GM08714 (cell line): ENCODE results near the gene PRDM5.

ENCODE experiments used
- H3K4me3 ChIP-seq: fragments of 200-500 bp; sonication (Bioruptor generic); 2 replicates; pipeline ENCODE4 v1.5.1; 2014; ENCODE audit warnings: mild to moderate bottlenecking, low read length, inconsistent platforms
- ZNF274 ChIP-seq: IDR thresholded peaks from 2 replicates; pipeline ENCODE4 v1.6.1; 2012; ENCODE audit warnings: mild to moderate bottlenecking, low read depth, low read length

The PRDM5 gene

DNA sequence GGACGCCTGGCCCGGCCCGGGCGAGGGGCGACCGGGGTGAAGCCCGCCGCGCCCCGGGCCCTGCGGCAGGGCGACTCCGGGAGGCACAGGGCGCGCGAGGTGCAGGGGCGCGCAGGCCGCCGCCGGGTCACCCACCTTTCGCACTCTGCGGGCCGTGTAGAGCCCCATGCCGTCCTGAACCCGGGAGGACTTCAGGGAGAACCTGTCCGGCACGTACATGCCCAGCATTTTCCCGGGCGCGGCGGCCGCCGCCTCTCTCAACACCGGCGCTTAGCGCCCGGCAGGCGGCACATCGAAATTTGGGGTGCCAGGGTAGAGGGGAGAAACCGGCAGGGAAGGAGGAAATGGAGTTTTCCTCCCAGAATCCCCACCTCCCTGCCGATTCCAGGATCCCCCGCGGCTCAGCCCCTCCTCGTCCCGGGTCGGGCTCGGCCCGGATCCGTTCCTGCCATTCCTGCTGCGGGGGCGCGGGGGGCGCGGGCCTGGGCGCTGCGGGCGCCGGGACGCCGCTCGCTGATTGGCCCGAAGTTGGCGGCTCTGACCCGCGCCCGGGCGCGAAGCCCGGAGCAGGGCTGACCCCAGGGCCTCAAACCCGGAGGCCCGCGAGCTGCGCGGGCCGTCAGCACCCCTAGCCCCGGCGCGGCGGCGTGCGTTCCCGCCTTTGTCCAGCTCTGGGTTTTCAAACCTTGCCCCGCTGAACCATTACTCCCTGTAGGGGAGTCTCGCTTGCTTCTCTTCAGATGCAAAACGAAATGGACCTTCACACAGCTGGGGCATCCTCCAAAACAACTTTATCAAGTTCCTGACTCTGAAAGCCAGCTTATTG, at the start of gene PRDM5:
Gene PRDM5, minus strand, starts transcription at position 346 of the 826 bp plus-strand sequence. Its CDS starts 118 bp downstream, at position 228.
- peak within 1 kb of the TSS; percentile 6 for H3K4me3 ChIP-seq
- no peak for TF ChIP-seq ZNF274

DNA sequence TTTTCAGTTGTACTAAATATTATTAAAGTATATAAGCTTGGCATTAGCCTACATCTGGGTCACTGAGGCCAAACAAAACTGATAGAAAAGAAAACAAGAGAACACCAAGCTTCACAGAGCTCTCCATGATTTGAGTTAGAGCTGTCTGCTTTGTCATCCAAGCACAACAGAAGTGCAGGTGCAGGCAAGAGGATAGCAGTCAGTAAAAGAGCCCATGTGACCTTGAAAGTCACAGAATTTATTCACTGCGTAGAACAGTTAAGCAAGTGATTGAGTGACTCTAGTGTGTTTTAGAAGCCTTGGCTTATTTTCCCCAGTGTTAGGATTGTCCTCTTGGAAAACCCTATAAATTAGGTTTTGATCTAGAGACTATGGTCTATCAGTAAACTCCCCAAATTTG, 49.4 kb upstream of the PRDM5 start:
- H3K4me3 ChIP-seq: no peak overlapping the region
- no peak for TF ChIP-seq ZNF274

DNA sequence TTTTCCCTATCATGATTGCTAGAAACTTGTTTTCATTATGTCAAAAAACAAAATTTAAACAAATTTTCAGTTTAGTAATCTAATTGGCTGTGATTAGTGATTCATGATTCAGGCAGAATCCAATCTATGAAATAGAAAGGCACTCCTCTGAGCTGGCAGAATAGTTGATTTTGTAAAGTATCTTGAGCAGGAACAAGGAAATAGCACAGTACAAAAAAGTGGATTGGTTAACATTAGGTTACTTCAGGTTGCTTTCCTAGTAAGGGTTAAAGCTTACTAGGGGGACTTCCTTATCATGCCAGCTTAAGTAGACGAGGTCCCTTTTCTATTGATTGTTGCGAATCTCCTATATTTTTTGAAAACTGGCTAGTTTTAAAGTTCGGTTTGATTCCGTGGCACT, 43.4 kb upstream of the PRDM5 start:
- H3K4me3 ChIP-seq: no peak overlapping the region
- no peak for TF ChIP-seq ZNF274

DNA sequence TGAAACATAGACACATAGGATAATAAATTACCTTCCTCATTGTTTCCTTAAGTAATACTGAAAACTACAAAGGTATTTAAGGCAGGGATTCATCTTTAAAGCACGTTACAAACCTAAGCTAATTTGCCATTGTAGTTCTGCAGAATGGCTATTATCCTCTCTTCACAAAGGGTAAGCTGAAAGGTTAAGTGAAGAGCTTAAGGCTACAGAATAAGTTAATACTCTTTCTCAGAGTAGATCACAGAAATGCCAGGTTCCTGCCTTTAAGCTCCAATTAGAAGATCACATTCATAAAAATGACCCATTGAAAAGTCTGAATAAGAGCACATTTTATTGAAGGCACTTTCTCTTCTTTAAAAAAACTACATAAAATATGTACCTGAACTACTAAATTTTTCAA, 42.1 kb upstream of the PRDM5 start:
- H3K4me3 ChIP-seq: no peak overlapping the region
- TF ChIP-seq ZNF274: no peak

DNA sequence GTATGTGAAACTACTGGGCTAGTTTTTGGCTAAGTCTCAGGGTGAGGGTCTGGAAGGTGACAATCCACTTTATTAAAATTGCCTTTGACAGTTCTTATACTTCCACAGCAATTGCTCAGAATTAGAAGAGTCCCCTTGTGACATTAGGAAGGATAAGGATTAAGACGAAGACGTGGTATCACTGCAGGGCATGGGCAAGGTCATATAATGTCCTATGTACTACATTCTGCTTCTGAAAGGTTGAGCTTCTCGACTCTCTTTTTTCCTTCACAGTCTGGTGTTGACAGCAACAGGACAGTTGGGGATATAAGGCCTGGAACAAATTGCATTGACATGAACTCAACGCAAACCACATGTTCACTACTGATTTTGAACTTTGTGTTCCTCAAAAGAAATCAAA, 40.9 kb upstream of the PRDM5 start:
- no peak overlapping the region for H3K4me3 ChIP-seq
- no peak for TF ChIP-seq ZNF274

DNA sequence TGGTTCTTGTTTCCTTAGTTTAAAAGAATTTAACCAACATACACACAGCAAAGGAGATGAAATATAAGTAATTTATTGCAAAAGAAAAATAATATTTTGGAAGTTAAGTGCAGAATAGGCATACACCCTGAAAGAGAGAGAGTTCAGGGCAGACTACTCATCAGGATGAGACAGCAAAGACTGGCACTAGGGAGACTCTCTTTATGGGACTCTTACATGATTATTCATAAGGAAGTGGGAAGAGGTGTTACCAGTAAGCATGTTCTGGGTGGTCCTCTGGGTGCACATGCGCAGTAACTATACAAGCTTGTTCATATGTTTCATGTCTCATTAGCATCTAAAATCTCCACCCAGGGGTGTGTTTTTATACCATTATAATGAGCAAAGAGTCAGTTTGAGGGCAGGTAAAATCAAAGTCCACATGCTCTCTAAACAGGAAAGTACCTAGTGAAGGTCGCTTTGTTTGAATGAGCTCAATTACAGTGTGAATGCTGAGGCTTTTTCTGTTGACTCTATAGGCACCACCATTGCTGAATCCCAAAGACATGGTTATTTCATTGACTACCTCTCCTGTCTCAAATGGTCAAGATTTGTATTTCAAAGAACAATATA, 38.2 kb upstream of the PRDM5 start:
- no peak for TF ChIP-seq ZNF274

DNA sequence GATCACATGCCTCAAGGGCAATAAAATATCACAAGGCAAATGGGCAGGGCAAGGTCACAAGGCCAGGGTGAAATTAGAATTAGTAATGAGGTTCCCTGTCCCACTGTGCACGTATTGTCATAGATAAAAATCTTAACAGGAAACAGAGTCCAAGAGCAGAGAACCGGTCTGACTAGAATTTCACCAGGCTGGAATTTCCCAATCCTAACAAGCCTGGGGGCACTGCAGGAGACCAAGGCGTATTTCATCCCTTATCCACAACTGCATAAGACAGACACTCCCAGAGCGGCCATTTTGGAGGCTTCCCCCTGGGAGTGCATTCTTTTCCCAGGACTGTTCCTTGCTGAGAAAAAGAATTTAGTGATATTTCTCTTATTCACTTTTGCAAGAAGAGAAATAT, 25.9 kb upstream of the PRDM5 start:
- H3K4me3 ChIP-seq: no peak overlapping the region

More for the DNA sequence above, 38.2 kb upstream of the PRDM5 start:
- H3K4me3 ChIP-seq: no peak overlapping the region

DNA sequence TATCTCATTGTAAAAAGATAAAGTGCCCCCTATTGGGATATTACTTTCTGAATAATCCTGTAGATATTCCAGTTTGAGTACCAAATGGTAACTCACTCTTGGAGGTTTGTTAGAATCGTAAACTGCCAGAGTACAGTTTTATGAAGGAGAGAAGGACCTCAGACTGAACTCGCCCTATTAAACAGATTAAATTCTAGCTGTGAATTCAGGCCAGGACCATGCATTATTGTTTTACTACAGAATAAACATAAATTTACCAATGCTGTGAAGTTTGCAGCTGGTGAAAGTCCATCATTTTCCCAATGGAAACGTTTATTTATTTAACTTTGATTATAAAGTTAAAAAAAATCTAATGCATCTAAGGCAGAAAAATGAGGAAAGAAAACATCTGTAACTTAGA, 20.2 kb upstream of the PRDM5 start:
- no peak overlapping the region for H3K4me3 ChIP-seq
- TF ChIP-seq ZNF274: no peak

More for the DNA sequence above, 25.9 kb upstream of the PRDM5 start:
- TF ChIP-seq ZNF274: no peak

DNA sequence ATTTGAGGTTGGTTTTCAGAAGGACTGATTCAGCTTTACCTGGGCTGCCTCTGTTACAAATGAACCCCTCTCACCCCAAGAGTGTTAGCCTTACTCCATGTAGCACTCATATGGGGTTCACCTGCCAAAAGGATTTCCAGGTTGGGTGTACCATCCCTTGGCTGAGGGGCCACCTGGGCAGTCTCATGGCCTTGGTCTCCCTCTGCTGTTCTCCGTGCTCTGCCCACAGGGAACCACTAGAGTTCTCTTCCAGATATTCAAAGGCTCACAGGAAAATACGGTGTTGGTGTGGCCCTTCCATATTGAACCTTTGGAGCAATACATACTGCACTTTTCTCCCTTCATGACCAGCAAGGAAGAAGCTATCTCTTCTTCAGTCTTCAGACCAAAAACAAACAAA, 18.0 kb upstream of the PRDM5 start:
- H3K4me3 ChIP-seq: no peak overlapping the region
- no peak for TF ChIP-seq ZNF274

DNA sequence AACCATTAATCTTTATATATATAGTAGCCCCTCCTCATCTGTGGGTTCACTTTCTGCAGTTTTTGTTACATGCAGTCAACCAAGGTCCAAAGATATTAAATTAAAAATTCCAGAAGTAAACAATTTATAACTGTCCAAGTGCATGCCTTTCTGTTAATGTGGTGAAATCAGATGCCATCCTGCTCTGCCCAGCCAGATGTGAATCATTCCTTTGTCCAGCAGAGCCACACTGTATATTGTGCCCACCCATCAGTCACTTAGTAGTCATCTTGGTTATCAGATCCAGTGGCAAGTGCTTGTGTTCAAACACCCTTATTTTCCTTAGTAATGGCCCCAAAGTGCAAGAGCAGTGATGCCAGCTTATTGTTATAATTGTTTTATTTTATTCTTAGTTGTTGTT, 17.2 kb upstream of the PRDM5 start:
- TF ChIP-seq ZNF274: no peak
- H3K4me3 ChIP-seq: no peak overlapping the region

DNA sequence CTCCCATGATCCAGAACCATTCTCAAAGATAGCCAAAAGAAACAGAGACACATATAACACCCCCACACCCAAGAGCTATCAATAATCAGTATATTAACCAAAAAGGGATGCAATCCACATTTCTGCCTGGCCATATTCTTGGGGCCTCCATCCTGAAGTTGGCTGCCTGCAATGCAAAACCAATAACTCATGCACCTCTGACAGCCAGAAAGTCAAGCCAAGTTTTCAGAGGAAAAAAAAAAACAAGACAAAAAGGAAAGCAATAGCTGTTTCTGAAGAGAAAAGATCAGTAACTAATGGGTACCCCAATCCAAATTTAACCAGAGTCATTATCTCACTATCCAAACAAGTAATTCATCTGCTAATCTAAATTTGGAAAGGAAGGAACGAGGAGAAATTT, 7.3 kb upstream of the PRDM5 start:
- no peak for TF ChIP-seq ZNF274

DNA sequence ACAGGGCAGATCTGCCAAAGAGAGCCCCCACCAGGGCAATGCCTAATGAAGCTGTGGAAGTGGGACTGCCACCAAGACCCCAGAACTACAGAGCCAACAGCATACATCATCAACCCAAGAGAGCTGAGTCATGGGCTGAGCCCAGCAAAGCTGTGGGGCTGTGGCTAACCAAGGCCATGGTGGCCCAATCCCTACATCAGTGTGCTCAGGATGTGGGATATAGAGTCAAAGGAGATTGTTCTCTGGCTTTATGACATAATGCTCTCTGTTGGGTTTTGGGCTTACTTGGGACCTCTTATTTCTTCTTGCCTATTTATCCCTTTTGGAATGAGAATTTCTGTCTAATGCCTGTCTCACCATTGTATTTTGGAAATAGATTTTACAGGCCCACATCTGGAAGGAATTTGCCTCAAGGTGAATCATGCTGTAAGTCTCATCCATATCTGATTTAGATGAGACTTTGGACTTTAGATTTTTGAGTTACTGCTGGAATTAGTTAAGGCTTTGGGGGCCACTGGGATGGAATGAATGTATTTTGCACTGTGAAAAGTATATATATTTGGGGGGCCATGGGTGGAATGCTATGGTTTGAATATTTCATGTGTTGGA, 5.4 kb upstream of the PRDM5 start:
- no peak for TF ChIP-seq ZNF274

More for the DNA sequence above, 7.3 kb upstream of the PRDM5 start:
- H3K4me3 ChIP-seq: no peak overlapping the region

DNA sequence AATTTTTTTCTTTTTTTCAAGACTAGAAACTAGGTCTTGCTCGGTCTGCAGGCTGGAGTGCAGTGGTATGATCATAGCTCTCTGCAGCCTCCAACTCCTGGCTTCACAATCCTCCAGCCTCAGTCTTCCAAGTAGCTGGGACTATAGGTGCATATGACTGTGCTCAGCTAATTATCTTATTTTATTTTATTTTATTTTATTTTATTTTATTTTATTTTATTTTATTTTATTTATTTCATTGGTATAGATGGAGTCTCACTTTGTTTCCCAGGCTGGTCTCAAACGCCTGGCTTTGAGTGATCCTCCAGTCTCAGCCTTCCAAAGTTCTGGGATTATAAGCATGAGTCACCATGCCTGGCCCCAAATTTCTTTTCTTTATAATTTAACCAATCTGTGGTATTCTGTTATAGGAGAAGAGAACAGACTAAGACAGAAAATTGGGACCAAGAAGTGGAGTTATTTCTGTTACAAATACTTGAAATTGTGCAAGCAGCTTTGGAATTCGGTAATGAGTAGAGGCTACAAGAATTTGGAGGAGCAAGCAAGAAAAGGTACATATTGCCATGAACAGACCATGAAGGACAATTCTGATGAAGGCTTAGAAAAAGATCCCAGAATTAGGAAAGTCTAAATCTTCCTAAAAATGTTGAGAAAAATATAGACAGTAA, 4.0 kb upstream of the PRDM5 start:
- no peak overlapping the region for H3K4me3 ChIP-seq
- TF ChIP-seq ZNF274: no peak

More for the DNA sequence above, 5.4 kb upstream of the PRDM5 start:
- H3K4me3 ChIP-seq: no peak overlapping the region

DNA sequence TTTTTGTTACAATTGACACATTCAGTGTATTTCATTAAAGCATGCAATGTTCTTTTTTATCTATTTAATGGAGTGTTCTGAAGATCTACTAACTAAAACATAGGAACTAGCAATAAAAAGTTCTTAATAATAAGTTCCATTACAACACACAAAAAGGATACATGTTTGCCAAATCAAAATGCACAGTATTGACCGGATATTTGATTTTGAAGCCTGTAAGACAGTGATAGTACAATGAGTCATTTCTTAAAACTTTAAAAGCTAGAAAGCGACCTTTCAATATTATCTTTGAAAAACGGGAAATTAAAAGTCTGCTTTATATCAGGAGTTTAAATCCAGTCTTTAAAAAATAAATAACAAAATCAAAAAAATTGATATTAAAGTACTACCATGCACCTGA, 2.4 kb upstream of the PRDM5 start:
- no peak overlapping the region for H3K4me3 ChIP-seq
- TF ChIP-seq ZNF274: no peak
